GM23338 (cell line): ENCODE measurements around the gene ZNF747. TPM values are rescaled to one million over a fixed set of nuclear protein-coding genes. Genes with fewer than 3 reads are reported as not detected.

ENCODE experiments used
- ATAC-seq: fragments of 200-7000 bp; cut with Tn5 transposase; 3 replicates; pipeline ENCODE4 v1.9.1; 2020
- DNase-seq: peaks from one replicate; pipeline ENCODE4 v3.0.0-alpha.2; 2015; ENCODE audit warnings: low spot score
- H2AFZ ChIP-seq: fragments of 200-600 bp; sonication (generic); 2 replicates; pipeline ENCODE4 v1.8.0; 2016; ENCODE audit warnings: antibody characterized with exemption, mild to moderate bottlenecking, moderate library complexity
- H3F3A ChIP-seq: fragments of 200-600 bp; sonication (generic); replicated peaks from 2 replicates; pipeline ENCODE4 v1.8.0; 2017; ENCODE audit warnings: antibody characterized with exemption, mixed run types, low read depth
- H3K27ac ChIP-seq: fragments of 200-600 bp; sonication (generic); 2 replicates; pipeline ENCODE4 v1.6.1; 2016; ENCODE audit warnings: low read depth
- H3K27me3 ChIP-seq: fragments of 200-600 bp; sonication (generic); 2 replicates; pipeline ENCODE4 v1.8.0; 2016; ENCODE audit warnings: mild to moderate bottlenecking, mixed run types, moderate library complexity; ENCODE audit not compliant: insufficient read depth
- H3K36me3 ChIP-seq: fragments of 200-600 bp; sonication (generic); 2 replicates; pipeline ENCODE4 v1.8.0; 2016; ENCODE audit warnings: mild to moderate bottlenecking; ENCODE audit not compliant: insufficient read depth
- H3K4me1 ChIP-seq: fragments of 200-600 bp; sonication (generic); 2 replicates; pipeline ENCODE4 v1.8.0; 2016; ENCODE audit warnings: mild to moderate bottlenecking, moderate library complexity; ENCODE audit not compliant: insufficient read depth
- H3K4me2 ChIP-seq: fragments of 200-600 bp; sonication (generic); 2 replicates; pipeline ENCODE4 v1.7.1; 2017; ENCODE audit warnings: mixed run types
- H3K4me3 ChIP-seq: fragments of 200-600 bp; sonication (generic); 2 replicates; pipeline ENCODE4 v1.6.1; 2016; ENCODE audit warnings: mixed run types
- H3K79me2 ChIP-seq: fragments of 200-600 bp; sonication (generic); replicated peaks from 2 replicates; pipeline ENCODE4 v1.8.0; 2017; ENCODE audit warnings: mild to moderate bottlenecking; ENCODE audit not compliant: insufficient read depth
- H3K9me2 ChIP-seq: fragments of 200-600 bp; sonication (generic); 2 replicates; pipeline ENCODE4 v1.8.0; 2017; ENCODE audit not compliant: insufficient read depth
- H4K20me1 ChIP-seq: fragments of 200-600 bp; sonication (generic); replicated peaks from 2 replicates; pipeline ENCODE4 v1.8.0; 2017; ENCODE audit warnings: mild to moderate bottlenecking; ENCODE audit not compliant: insufficient read depth
- H3K27ac Mint-ChIP-seq: 2 replicates; pipeline ENCODE4 v1.8.0; 2020; ENCODE audit warnings: inconsistent platforms, mild to moderate bottlenecking, moderate library complexity, mixed read lengths
- H3K27me3 Mint-ChIP-seq: 3 replicates; pipeline ENCODE4 v1.8.0; 2022; ENCODE audit warnings: low read depth, mild to moderate bottlenecking, moderate library complexity, mixed read lengths, inconsistent platforms; ENCODE audit not compliant: insufficient read depth, poor library complexity
- H3K36me3 Mint-ChIP-seq: 3 replicates; pipeline ENCODE4 v1.8.0; 2021; ENCODE audit warnings: low read depth, mild to moderate bottlenecking, inconsistent platforms, moderate library complexity, mixed read lengths
- H3K4me1 Mint-ChIP-seq: 3 replicates; pipeline ENCODE4 v1.8.0; 2020; ENCODE audit warnings: mild to moderate bottlenecking, inconsistent platforms, mixed read lengths
- H3K4me3 Mint-ChIP-seq: 3 replicates; pipeline ENCODE4 v1.8.0; 2021; ENCODE audit warnings: moderate library complexity, mild to moderate bottlenecking, inconsistent platforms, mixed read lengths
- H3K9me3 Mint-ChIP-seq: 3 replicates; pipeline ENCODE4 v1.8.0; 2020; ENCODE audit warnings: moderate library complexity, mild to moderate bottlenecking, inconsistent platforms, mixed read lengths
- CREB1 ChIP-seq: fragments of 250-450 bp; sonication (Bioruptor Pico); IDR thresholded peaks from 2 replicates; pipeline ENCODE4 v1.5.0; 2020; ENCODE audit warnings: low read depth, mild to moderate bottlenecking, moderate library complexity
- CTCF ChIP-seq, 2 experiments: fragments of 200-600 bp in 1 of 2; sonication (generic) in 1 of 2; conservative IDR thresholded peaks; 2 replicates each; pipeline versions ENCODE4 v1.5.1 to v1.6.1; 2016 to 2017; ENCODE audit warnings: antibody characterized with exemption in 2 of 2, low read depth in 2 of 2, mild to moderate bottlenecking in 2 of 2, moderate library complexity in 1 of 2
- ETS1 ChIP-seq: IDR thresholded peaks from 2 replicates; pipeline ENCODE4 v1.6.1; 2016; ENCODE audit warnings: antibody characterized with exemption
- EZH2 ChIP-seq: fragments of 200-600 bp; sonication (generic); IDR thresholded peaks from one replicate; pipeline ENCODE4 v1.8.0; 2017; ENCODE audit warnings: antibody characterized with exemption, mild to moderate bottlenecking, low read depth; ENCODE audit not compliant: unreplicated experiment
- EZH2phosphoT487 ChIP-seq: fragments of 200-600 bp; sonication (generic); IDR thresholded peaks from one replicate; pipeline ENCODE4 v1.8.1; 2018; ENCODE audit warnings: antibody characterized with exemption; ENCODE audit not compliant: unreplicated experiment
- JUNB ChIP-seq: IDR thresholded peaks from one replicate; pipeline ENCODE4 v1.6.1; 2016; ENCODE audit warnings: antibody characterized with exemption; ENCODE audit not compliant: unreplicated experiment
- NANOG ChIP-seq: IDR thresholded peaks from 2 replicates; pipeline ENCODE4 v1.6.1; 2016; ENCODE audit warnings: antibody characterized with exemption, borderline replicate concordance
- POLR2AphosphoS5 ChIP-seq: IDR thresholded peaks from 2 replicates; pipeline ENCODE4 v1.6.1; 2016; ENCODE audit warnings: antibody characterized with exemption, low read depth
- REST ChIP-seq: IDR thresholded peaks from one replicate; pipeline ENCODE4 v1.6.1; 2018; ENCODE audit warnings: antibody characterized with exemption; ENCODE audit not compliant: unreplicated experiment
- STAT1 ChIP-seq: IDR thresholded peaks from one replicate; pipeline ENCODE4 v1.6.1; 2016; ENCODE audit warnings: antibody characterized with exemption; ENCODE audit not compliant: unreplicated experiment
- ZNF114 ChIP-seq: fragments of 250-450 bp; sonication (Bioruptor Pico); IDR thresholded peaks from 2 replicates; pipeline ENCODE4 v1.5.0; 2020; ENCODE audit warnings: mild to moderate bottlenecking, moderate library complexity
- ZNF331 ChIP-seq: fragments of 250-450 bp; sonication (Bioruptor Pico); IDR thresholded peaks from 2 replicates; pipeline ENCODE4 v1.5.0; 2020; ENCODE audit warnings: low read depth, mild to moderate bottlenecking, moderate library complexity
- ZNF462 ChIP-seq: fragments of 250-450 bp; sonication (Bioruptor Pico); IDR thresholded peaks from 2 replicates; pipeline ENCODE4 v1.5.0; 2020; ENCODE audit warnings: mild to moderate bottlenecking, moderate library complexity
- polyA plus RNA-seq: library from polyadenylated mRNA; unstranded; fragments of >200 nt; fragmentation: Nextera tagmentation; extraction: Ambion mirVana; gene quantifications from 2 replicates; pipeline ENCODE4 v1.2.1, GENCODE V29; 2016
- total RNA-seq: library from RNA; depleted of rRNA; stranded (reverse); fragments of >200 nt; shearing (Covaris generic); gene quantifications from 2 replicates; pipeline ENCODE4 v1.2.3, GENCODE V29; 2014

Gene ZNF747
- total and polyA plus RNA-seq, 2 experiments from 2014 or later, result 4.2 to 12.6 TPM

GRCh38 chr16:30551781-30552180, 17.1 kb upstream of the ZNF747 start:
- H3K9me3 Mint-ChIP-seq, result peaks cover 3% of the 10 kb centered on the region; the same call in 1 of the 3 replicates
- Histone ChIP-seq H2AFZ (no peak overlapping the region), H3K27ac (no peak overlapping the region), H3K36me3 (no peaks in the 10 kb centered on the region; the same call in 1 of the 2 replicates), H3K4me2 (no peak overlapping the region), H3K27me3 (no peaks in the 10 kb centered on the region), H3K4me3 (no peak overlapping the region), H3F3A (0 out of 2 replicates have a peak, but pooled peaks cover 3% of the 10 kb centered on the region), H3K9me2 (no peaks in the 10 kb centered on the region), H4K20me1 (no peaks in the 10 kb centered on the region), H3K4me1 (peaks cover 20% of the 10 kb centered on the region), H3K79me2 (0 out of 2 replicates have a peak, but pooled peaks cover 3% of the 10 kb centered on the region)
- no peak for DNase-seq
- TF ChIP-seq ZNF331 (no peak), JUNB (no peak), ZNF462 (CRISPR knock-in tag) (no peak), EZH2phosphoT487 (no peak), ETS1 (no peak), CTCF (conservative IDR thresholded peaks at IDR 0.05; ENCODE audit: low read depth in 2 of 2) (no peak), STAT1 (no peak), CREB1 (CRISPR knock-in tag) (no peak), REST (no peak), POLR2AphosphoS5 (no peak), EZH2 (no peak), ZNF114 (CRISPR knock-in tag) (no peak), NANOG (no peak)
- no peak overlapping the region for H3K4me3 Mint-ChIP-seq
- no peak overlapping the region for H3K27ac Mint-ChIP-seq
- peaks cover 21% of the 10 kb centered on the region for H3K36me3 Mint-ChIP-seq
- peaks cover 24% of the 10 kb centered on the region for H3K4me1 Mint-ChIP-seq
- peaks cover 4% of the 10 kb centered on the region for H3K27me3 Mint-ChIP-seq
- ATAC-seq, result no peak
